ENCODE measurements around the gene ACY1. TPM values are rescaled to one million over a fixed set of nuclear protein-coding genes. Genes with fewer than 3 reads are reported as not detected.

ACY1 gene
- total RNA-seq, 6 experiments from 2014 or later: 223 to 479 (median 297) TPM

- peaks cover 0 to 19% (median 8%) of the 10 kb centered on the region in 4 donors for H3K36me3 ChIP-seq
- no peaks in the 10 kb centered on the region for H3K27me3 ChIP-seq
- 40% methylated on average over 2 of the region's 2 CpGs for WGBS (ENCODE audit: insufficient coverage, low coverage, low lambda C conversion rate, missing lambda C conversion rate)
- intact Hi-C loops (cut with DNase I): no loop called here
- no peak overlapping the region for H3K27ac ChIP-seq
- TF ChIP-seq CTCF (IDR thresholded peaks at IDR 0.05) (no peak), POLR2A (IDR thresholded peaks at IDR 0.05) (no peak)
- ATAC-seq: no peak
- peaks cover 0 to 12% (median 4%) of the 10 kb centered on the region in 4 donors for H3K4me1 ChIP-seq
- H3K4me3 ChIP-seq: no peak overlapping the region
- no peak for DNase-seq
- no peaks in the 10 kb centered on the region for H3K9me3 ChIP-seq
Observed at GRCh38 chr3:51997172-51997571, 13.8 kb downstream of the ACY1 start.

GRCh38 chr3:51997935-51998596 is 14.7 kb downstream of the ACY1 start:
- Histone ChIP-seq H3K27ac (no peak overlapping the region), H3K36me3 (peaks cover 0 to 16% (median 8%) of the 10 kb centered on the region in 4 donors), H3K4me3 (no peak overlapping the region), H3K9me3 (no peaks in the 10 kb centered on the region), H3K27me3 (no peaks in the 10 kb centered on the region), H3K4me1 (peaks cover 0 to 12% (median 4%) of the 10 kb centered on the region in 4 donors)
- ATAC-seq (no peak), DNase-seq (no peak)
- TF ChIP-seq POLR2A (IDR thresholded peaks at IDR 0.05) (no peak), CTCF (IDR thresholded peaks at IDR 0.05) (no peak)
- intact Hi-C loops (cut with DNase I): no loop called here
- 59% methylated on average over 7 of the region's 7 CpGs for WGBS (ENCODE audit: insufficient coverage, low coverage, low lambda C conversion rate, missing lambda C conversion rate)

GRCh38 chr3:51998774-51999173 is 15.4 kb downstream of the ACY1 start:
- ATAC-seq (no peak), DNase-seq (no peak)
- H3K9me3 ChIP-seq: no peaks in the 10 kb centered on the region
- no peak for TF ChIP-seq CTCF (IDR thresholded peaks at IDR 0.05)
- no peak for TF ChIP-seq POLR2A (IDR thresholded peaks at IDR 0.05)
- H3K27me3 ChIP-seq: no peaks in the 10 kb centered on the region
- intact Hi-C loops (cut with DNase I): no loop called here
- no peak overlapping the region for H3K4me3 ChIP-seq
- H3K4me1 ChIP-seq: peaks cover 0 to 12% (median 4%) of the 10 kb centered on the region in 4 donors
- peaks cover 0 to 11% (median 8%) of the 10 kb centered on the region in 4 donors for H3K36me3 ChIP-seq
- H3K27ac ChIP-seq: no peak overlapping the region
- WGBS (ENCODE audit: insufficient coverage, low coverage, low lambda C conversion rate, missing lambda C conversion rate): 90% methylated on average over 3 of the region's 7 CpGs

GRCh38 chr3:51999846-52000245 is 16.5 kb downstream of the ACY1 start:
- no peak for TF ChIP-seq CTCF (IDR thresholded peaks at IDR 0.05)
- TF ChIP-seq POLR2A (IDR thresholded peaks at IDR 0.05): no peak

More at GRCh38 chr3:51999846-52000245, 16.5 kb downstream of the ACY1 start:
- Histone ChIP-seq H3K27me3 (no peaks in the 10 kb centered on the region), H3K27ac (no peak overlapping the region), H3K4me1 (peaks cover 0 to 4% (median 2%) of the 10 kb centered on the region in 4 donors), H3K4me3 (no peak overlapping the region), H3K9me3 (no peaks in the 10 kb centered on the region), H3K36me3 (peaks cover 0 to 1% (median under 1%) of the 10 kb centered on the region in 4 donors)
- ATAC-seq: no peak
- 71% methylated on average over 1 of the region's 2 CpGs for WGBS (ENCODE audit: insufficient coverage, low coverage, low lambda C conversion rate, missing lambda C conversion rate)
- no peak for DNase-seq
- intact Hi-C loops (cut with DNase I): loop anchor here (2.0 to 5.0 kb wide), 3 partner anchors 122 to 145 kb away; no protein-coding TSS in a partner anchor

Data from right lobe of liver (tissue), 6 donors.